Anterior cingulate cortex (tissue), 58 donors: Measurements from ENCODE around the gene NOP9.

ENCODE experiments used
- DNase-seq, 58 donors: peaks; one replicate each; lab custom pipeline; 2025; lab: John Stamatoyannopoulos, UW

NOP9 gene

GRCh38 chr14:24307156-24307574 is 7.5 kb downstream of the NOP9 start:
- DNase-seq, result no peak

- DNase-seq, result peak in 35 of 58 donors; percentile 9 to 64 (median 26)
These were observed 8.1 kb downstream of the NOP9 start, which contains the start of gene CIDEB for GRCh38 chr14:24307575-24308341. Gene CIDEB (minus strand): TSS chr14:24307977. CDS start chr14:24307858, 119 bp downstream.

- DNase-seq, result peak in 1 of 58 donors; percentile 13
These were observed 8.9 kb downstream of the NOP9 start for GRCh38 chr14:24308342-24309124.

GRCh38 chr14:24309538-24310264 is 10.1 kb downstream of the NOP9 start, which contains the start of gene LTB4R2:
Gene LTB4R2 (plus strand): TSS chr14:24310140. CDS start chr14:24310665, 525 bp downstream.
- DNase-seq, result no peak

- DNase-seq, result no peak
These were observed 10.6 kb downstream of the NOP9 start for GRCh38 chr14:24310265-24310645.

GRCh38 chr14:24310646-24311604 is 11.3 kb downstream of the NOP9 start, which contains the start of gene LTB4R:
Gene LTB4R (plus strand): TSS chr14:24311502. CDS start chr14:24315652, 4,150 bp downstream.
- peak in 51 of 58 donors; percentile 24 to 83 (median 64) for DNase-seq

GRCh38 chr14:24311837-24312615 is 12.4 kb downstream of the NOP9 start:
- DNase-seq, result peak in 1 of 58 donors; percentile 29

- DNase-seq, result peak in 3 of 58 donors; percentile 25 to 31 (median 28)
These were observed 13.3 kb downstream of the NOP9 start for GRCh38 chr14:24312736-24313507.

- DNase-seq, result peak in 1 of 58 donors; percentile 19
These were observed 14.3 kb downstream of the NOP9 start for GRCh38 chr14:24313913-24314312.

- no peak for DNase-seq
These were observed 14.9 kb downstream of the NOP9 start for GRCh38 chr14:24314377-24315193.

- peak in 2 of 58 donors; percentile 8 to 29 for DNase-seq
These were observed 15.7 kb downstream of the NOP9 start for GRCh38 chr14:24315243-24315806.

- no peak for DNase-seq
These were observed 16.4 kb downstream of the NOP9 start for GRCh38 chr14:24315807-24316596.

GRCh38 chr14:24316597-24316950 is 16.9 kb downstream of the NOP9 start:
- DNase-seq, result no peak

- DNase-seq, result no peak
These were observed 17.7 kb downstream of the NOP9 start for GRCh38 chr14:24317141-24317928.
